SW 1271 (cell line): ENCODE measurements around the gene SLC6A6.
"Not testable (repeated sequence)": the region's sequence is repeated elsewhere in the genome, so short reads cannot be mapped to it uniquely, and the experiment has no call there.

Experiments used
- DNase-seq, 2 experiments: peaks; one replicate each; lab custom pipeline; 2025; lab: John Stamatoyannopoulos, UW

Gene SLC6A6

GRCh38 chr3:14508505-14508819, 106.1 kb downstream of the SLC6A6 start:
- DNase-seq = no peak

DNA sequence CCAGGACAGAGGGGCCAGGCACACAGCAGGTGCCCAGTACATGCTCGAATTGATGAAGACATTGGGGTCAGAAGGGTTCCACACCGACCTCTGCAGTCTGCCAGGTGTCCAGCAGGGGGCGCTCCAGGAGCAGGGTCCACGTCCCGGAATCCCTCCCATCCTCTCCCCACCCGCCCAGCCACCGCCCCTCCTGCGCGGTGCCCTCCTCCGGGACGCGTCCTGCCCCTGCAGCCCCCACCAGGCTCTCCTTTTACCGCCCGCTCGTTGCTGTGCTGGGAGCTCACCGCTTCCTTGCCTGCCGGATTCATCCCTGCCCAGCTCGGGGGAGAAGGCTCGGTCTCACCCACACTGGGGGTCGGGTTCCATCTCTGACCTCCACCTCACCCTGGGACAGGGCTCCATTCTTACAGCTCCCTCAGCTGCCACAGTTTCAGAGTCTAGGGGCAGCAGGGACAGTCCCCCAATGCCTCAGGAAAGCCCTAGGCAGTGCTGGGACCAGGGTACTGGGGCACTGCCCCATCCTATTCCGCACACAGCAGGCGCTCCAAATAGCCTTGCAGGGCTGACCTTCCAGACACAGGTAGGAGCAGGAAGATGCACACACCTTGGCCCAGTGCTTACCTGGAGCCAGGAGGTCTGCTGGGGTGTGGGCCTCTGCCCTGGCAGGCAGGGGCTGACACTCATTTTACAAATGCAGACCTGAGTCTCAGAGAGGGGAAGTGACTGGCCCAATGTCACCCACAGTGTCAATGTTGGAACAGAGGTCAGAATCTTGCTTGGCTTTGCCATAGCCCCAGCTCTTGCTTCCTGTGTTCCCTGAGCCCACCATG, 106.8 kb downstream of the SLC6A6 start:
- DNase-seq = peak in 1 of 2 experiments; percentile 38

DNA sequence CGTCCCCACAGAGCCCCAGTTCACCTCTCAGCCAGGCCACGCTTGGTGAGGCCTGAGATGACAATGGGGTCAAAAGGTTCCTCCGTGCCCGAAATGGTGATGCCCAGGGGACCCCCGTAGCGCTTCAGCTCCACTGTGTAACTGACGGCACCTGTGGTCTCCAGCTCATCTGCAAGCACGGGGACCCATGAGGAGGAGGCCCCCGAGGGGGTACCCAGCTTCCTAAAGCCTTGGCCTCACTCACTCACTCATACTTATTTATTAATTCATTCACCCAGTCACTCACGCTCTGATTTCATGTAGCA, 107.3 kb downstream of the SLC6A6 start:
- DNase-seq = no peak

GRCh38 chr3:14510838-14511622, 108.6 kb downstream of the SLC6A6 start:
- DNase-seq = no peak

DNA sequence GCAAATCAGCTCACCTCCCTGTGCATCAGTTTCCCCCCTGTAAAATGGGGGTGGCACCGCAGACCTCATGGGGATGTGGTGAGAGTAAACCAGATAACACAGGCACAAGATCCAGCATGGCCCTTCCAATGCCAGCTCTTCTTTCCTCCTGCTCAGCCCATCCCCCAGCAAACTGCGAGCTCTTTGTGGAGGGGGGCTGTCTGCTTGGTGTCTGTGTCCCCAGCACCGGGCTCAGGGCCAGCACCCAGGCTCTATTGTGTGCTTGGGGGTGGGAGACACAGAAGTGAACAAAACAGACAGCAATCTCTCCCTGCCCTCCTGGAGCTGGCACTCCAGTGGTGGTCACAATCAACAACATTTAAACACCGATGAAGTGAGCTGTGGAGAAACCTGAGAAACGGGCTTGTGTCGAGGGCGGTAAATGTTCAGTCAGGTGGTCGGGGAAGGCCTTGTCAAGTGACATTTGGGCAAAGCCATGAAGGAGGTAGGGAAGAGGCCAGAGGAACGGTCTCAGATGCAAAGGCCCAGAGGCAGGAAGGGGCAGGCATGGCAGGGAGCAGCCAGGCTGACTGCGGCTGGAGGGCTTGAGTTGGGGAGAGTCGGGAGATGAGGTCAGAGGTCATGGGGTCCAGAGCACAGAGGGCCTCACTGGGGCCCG, 109.3 kb downstream of the SLC6A6 start:
- no peak for DNase-seq

DNA sequence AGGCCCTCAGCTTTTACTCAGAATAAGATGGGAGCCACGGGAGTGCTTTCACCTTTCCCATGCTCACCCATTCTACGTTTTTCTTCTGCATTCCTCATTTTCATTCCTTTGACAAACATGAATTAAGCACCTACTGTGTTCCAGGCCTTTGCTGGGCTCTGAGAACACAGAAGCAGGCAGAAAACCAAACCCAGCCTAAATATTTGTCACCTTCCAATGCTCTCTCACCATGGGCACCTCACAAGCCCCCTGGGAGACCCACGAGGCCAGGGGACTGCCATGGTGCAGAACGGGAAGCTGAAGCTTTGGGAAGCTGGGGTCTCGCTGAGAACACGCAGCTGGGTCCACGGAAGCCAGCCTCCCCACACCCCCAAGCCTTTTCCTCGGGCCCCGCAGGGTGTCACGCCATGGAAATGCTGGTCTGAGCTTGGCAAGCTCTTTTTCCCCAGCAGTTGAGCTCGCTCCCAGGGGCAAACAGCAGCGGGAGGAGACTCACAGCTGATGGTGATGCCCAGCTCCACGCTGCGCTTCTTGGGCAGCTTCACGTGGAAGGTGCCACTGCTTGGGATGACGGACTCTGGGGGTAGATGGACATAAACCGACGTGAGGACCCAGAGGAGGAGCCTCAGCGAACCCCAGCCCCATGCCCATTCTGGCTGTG, 110.0 kb downstream of the SLC6A6 start:
- no peak for DNase-seq

- DNase-seq = no peak
These were observed 110.5 kb downstream of the SLC6A6 start for GRCh38 chr3:14512942-14513327.

- no peak for DNase-seq
These were observed 111.3 kb downstream of the SLC6A6 start for GRCh38 chr3:14513566-14514322.

DNA sequence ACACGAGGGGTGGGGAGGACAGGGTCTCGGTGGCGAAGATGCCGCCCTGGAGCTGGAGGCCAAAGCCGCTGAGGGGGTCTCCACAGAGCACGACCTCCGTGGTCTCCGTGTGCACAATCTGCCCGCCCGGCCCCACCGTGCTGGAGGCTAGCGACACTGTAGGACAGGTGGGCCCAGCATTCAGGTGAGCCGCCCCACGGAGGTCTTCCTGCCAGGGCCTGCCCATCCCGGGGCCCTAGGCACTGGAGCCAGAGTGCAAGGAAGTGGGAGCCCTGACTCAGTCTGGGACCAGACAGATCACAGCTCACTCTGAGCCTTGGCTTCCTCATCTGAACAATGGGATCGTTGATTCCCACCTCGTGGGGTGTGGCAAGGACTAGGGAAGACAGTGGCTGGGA, 111.9 kb downstream of the SLC6A6 start:
- DNase-seq = no peak

DNA sequence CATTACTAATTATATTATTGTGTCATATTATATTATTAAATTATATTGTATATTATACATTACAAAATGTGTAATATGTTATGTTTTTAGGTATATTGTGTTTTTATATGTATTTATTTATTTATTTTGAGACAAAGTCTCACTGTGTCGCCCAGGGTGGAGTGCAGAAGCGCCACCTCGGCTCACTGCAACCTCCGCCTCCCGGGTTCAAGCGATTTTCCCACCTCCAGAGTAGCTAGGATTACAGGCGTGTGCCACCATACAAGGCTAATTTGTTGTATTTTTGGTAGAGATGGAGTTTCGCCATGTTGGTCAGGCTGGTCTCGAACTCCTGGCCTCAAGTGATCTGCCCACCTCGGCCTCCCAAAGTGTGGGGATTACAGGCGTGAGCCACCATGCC, 113.1 kb downstream of the SLC6A6 start:
- DNase-seq = not testable (repeated sequence)

DNA sequence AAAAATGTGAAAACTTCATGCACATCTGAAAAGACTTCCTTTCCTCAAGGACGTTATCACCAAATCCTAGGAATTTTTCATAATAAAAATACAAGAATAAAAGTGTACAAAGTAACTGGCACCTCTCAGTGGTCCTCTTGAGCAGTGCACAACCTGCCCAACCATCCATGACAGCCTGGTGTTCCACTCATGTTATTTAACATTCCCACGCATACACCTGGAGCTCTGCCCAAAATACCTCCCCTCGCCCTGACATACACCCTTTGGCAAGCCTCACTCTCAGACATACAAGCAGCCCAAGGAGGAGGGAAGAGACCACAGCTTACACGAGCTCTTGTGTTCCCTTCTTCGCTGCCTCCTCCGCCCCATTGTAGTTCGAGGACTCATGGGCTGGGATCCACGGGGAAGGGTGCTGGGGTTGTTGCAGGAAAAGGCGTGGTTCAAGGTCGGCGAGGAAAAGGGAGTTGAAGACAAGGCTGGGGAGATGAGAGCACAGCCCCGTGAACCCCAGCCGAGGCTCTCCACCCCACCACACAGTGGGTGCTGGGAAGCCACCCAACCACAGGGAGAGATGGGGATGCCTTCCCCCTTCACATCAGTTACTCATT, 114.4 kb downstream of the SLC6A6 start:
- no peak for DNase-seq

DNA sequence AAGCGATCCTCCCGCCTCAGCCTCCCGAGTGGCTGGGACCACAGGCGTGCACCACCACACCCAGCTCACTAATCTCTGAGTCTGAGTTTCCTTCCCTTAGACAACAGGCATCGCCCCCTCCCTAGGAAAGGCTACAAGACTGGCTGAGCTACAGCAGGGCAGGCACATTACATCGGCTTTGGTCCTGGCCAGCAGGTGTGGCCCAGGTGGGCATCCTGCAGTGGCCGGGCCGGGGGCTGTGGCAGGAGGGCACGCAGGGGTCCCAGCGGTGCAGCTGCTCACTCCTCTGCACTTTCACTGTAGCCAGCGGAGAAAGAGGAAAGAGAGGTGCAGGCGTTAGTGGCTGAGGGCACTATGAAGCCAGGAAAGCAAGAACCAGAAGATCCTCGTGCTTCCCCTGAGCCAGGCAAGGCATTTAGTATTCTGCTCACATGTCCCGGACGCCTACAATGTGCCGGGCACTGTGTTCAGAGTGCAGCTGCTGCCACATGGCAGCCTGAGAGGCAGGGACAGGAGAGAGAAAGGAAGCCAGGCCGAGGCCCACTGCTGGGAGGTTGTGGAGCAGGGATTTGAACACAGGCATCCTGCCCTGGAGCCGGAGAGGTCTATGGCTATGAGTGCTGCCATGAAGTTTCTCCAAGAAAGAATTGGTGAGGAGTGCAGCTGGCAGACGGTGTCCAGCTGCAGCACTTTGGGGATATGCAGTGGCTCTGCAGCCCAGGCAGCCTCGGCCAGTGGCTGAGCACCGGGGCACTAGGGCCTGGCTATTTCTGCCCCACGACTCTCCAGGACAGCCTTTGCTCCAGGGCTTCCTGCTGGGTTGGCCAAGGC, 115.4 kb downstream of the SLC6A6 start:
- DNase-seq = no peak

DNA sequence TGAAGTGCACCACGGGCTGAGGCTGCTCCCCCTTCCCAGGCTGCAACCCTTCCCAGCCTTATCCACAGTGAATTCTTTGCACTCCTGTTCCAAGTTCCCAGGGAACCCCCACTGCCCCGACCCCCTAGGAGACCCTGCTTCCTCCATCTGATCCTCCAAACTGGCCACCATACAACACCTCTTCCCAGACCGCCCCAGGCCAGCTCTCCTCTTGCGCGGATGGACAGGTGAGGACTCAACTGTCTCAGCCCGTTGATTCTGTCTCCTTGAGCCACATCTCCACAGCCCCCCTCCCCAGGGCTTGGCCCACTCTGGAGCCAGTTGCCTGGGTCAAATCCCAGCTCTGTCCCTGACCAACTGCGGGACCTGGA, 116.0 kb downstream of the SLC6A6 start:
- no peak for DNase-seq

GRCh38 chr3:14518893-14519292, 116.5 kb downstream of the SLC6A6 start:
- DNase-seq = no peak

DNA sequence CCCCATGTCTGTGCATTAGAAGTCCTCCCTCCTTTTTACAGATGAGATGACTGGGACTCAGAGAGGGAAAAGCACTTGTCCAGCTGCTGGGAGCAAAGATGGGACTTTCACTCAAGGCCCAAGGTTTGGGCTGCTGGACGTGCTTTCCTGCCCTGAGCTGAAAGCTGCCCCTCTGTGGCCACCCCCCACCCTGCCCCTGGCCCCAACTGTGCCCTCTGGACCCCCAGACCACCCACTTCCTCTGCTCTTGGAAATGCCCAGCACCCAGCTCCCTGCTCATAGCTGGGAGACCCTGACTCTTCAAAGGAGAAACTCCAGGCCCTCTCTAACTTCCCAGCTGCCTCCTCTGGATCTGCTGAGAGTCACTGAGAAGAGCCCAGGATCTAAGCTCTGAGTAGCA, 117.0 kb downstream of the SLC6A6 start:
- DNase-seq = no peak

GRCh38 chr3:14520149-14520548, 117.7 kb downstream of the SLC6A6 start:
- no peak for DNase-seq

DNA sequence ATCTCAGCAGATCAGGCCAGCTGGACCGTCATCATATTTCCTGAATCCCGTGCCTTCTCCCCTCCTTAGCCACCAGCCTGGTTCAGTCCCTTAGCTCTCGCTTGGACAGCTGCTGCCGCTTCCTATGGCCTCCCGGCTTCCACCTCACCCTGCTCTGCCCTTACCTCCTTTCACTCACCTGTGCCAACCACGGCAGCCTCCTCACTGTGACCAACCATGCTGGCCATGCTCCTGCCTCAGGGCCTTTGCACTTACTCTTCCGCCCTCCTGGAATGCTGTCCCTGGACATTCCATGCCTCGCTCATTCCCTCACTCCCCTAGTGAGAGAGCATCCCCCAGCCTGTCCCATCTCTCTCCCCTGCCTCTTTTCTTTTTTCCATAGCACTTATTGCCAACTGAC, 118.6 kb downstream of the SLC6A6 start:
- DNase-seq = no peak

GRCh38 chr3:14521611-14522010, 119.2 kb downstream of the SLC6A6 start:
- DNase-seq = no peak

- no peak for DNase-seq
These were observed 119.8 kb downstream of the SLC6A6 start for GRCh38 chr3:14522129-14522691.

- DNase-seq = no peak
These were observed 120.4 kb downstream of the SLC6A6 start for GRCh38 chr3:14522768-14523167.
